ENCODE measurements around the gene ZPBP2. TPM values are rescaled to one million over a fixed set of nuclear protein-coding genes. Genes with fewer than 3 reads are reported as not detected.

Gene ZPBP2
- polyA plus RNA-seq, 4 donors = not detected

- H3K4me1 ChIP-seq (ENCODE audit: control insufficient read depth in 3 of 3, insufficient read depth in 2 of 3, low read depth in 1 of 3, low read length in 2 of 3) = peaks cover 0 to 9% (median 0%) of the 10 kb centered on the region in 3 donors
- FAIRE-seq = no peak
- 86 to 92% (median 88%) methylated on average over 4 of the region's 4 CpGs for WGBS, 3 donors
- no peak overlapping the region for H3K4me3 ChIP-seq (ENCODE audit: low read depth in 1 of 3, low read length in 3 of 3)
- no peaks in the 10 kb centered on the region for H3K9me3 ChIP-seq (ENCODE audit: control insufficient read depth in 2 of 2, insufficient read depth in 1 of 2, low read depth in 1 of 2, low read length in 1 of 2)
- no peak overlapping the region for H3K27ac ChIP-seq (ENCODE audit: low read depth in 1 of 3, low read length in 2 of 3)
- peak in 1 of 2 donors; percentile 23 for DNase-seq
- H3K36me3 ChIP-seq (ENCODE audit: control insufficient read depth in 3 of 3, insufficient read depth in 2 of 3, low read depth in 1 of 3, low read length in 3 of 3) = peaks cover 0 to 34% (median 19%) of the 10 kb centered on the region in 3 donors
- no peaks in the 10 kb centered on the region for H3K27me3 ChIP-seq (ENCODE audit: control insufficient read depth in 3 of 3, insufficient read depth in 3 of 3, low read length in 3 of 3)
These were observed 35.3 kb downstream of the ZPBP2 start for GRCh38 chr17:39903158-39903884.

GRCh38 chr17:39904990-39905288 is 36.9 kb downstream of the ZPBP2 start:
- H3K4me1 ChIP-seq (ENCODE audit: control insufficient read depth in 3 of 3, insufficient read depth in 2 of 3, low read depth in 1 of 3, low read length in 2 of 3) = peaks cover 0 to 9% (median 0%) of the 10 kb centered on the region in 3 donors
- H3K4me3 ChIP-seq (ENCODE audit: low read depth in 1 of 3, low read length in 3 of 3) = no peak overlapping the region
- H3K36me3 ChIP-seq (ENCODE audit: control insufficient read depth in 3 of 3, insufficient read depth in 2 of 3, low read depth in 1 of 3, low read length in 3 of 3) = peaks cover 0 to 49% (median 19%) of the 10 kb centered on the region in 3 donors
- DNase-seq (no peak), FAIRE-seq (no peak)
- H3K9me3 ChIP-seq (ENCODE audit: control insufficient read depth in 2 of 2, insufficient read depth in 1 of 2, low read depth in 1 of 2, low read length in 1 of 2) = no peaks in the 10 kb centered on the region
- no peaks in the 10 kb centered on the region for H3K27me3 ChIP-seq (ENCODE audit: control insufficient read depth in 3 of 3, insufficient read depth in 3 of 3, low read length in 3 of 3)
- WGBS, 3 donors = 70 to 85% (median 72%) methylated on average over 3 of the region's 3 CpGs
- H3K27ac ChIP-seq (ENCODE audit: low read depth in 1 of 3, low read length in 2 of 3) = no peak overlapping the region

- 91 to 95% (median 94%) methylated on average over 6 of the region's 6 CpGs for WGBS, 3 donors
- Histone ChIP-seq H3K9me3 (ENCODE audit: control insufficient read depth in 2 of 2, insufficient read depth in 1 of 2, low read depth in 1 of 2, low read length in 1 of 2) (no peaks in the 10 kb centered on the region), H3K4me1 (ENCODE audit: control insufficient read depth in 3 of 3, insufficient read depth in 2 of 3, low read depth in 1 of 3, low read length in 2 of 3) (peaks cover 0 to 9% (median 0%) of the 10 kb centered on the region in 3 donors), H3K36me3 (ENCODE audit: control insufficient read depth in 3 of 3, insufficient read depth in 2 of 3, low read depth in 1 of 3, low read length in 3 of 3) (peaks cover 14 to 77% (median 22%) of the 10 kb centered on the region in 3 donors), H3K27ac (ENCODE audit: low read depth in 1 of 3, low read length in 2 of 3) (no peak overlapping the region), H3K27me3 (ENCODE audit: control insufficient read depth in 3 of 3, insufficient read depth in 3 of 3, low read length in 3 of 3) (no peaks in the 10 kb centered on the region), H3K4me3 (ENCODE audit: low read depth in 1 of 3, low read length in 3 of 3) (no peak overlapping the region)
- DNase-seq (no peak), FAIRE-seq (no peak)
These were observed 40.9 kb downstream of the ZPBP2 start for GRCh38 chr17:39908789-39909352.

GRCh38 chr17:39913989-39914388 is 46.0 kb downstream of the ZPBP2 start:
- no peaks in the 10 kb centered on the region for H3K27me3 ChIP-seq (ENCODE audit: control insufficient read depth in 3 of 3, insufficient read depth in 3 of 3, low read length in 3 of 3)
- H3K4me3 ChIP-seq (ENCODE audit: low read depth in 1 of 3, low read length in 3 of 3) = no peak overlapping the region
- 88 to 93% (median 90%) methylated on average over 3 of the region's 3 CpGs for WGBS, 3 donors
- FAIRE-seq (no peak), DNase-seq (no peak)
- H3K36me3 ChIP-seq (ENCODE audit: control insufficient read depth in 3 of 3, insufficient read depth in 2 of 3, low read depth in 1 of 3, low read length in 3 of 3) = peaks cover 6 to 55% (median 15%) of the 10 kb centered on the region in 3 donors
- peaks cover 0 to 29% of the 10 kb centered on the region in 2 donors for H3K9me3 ChIP-seq (ENCODE audit: control insufficient read depth in 2 of 2, insufficient read depth in 1 of 2, low read depth in 1 of 2, low read length in 1 of 2)
- peaks cover 0 to 18% (median 2%) of the 10 kb centered on the region in 3 donors for H3K4me1 ChIP-seq (ENCODE audit: control insufficient read depth in 3 of 3, insufficient read depth in 2 of 3, low read depth in 1 of 3, low read length in 2 of 3)
- no peak overlapping the region for H3K27ac ChIP-seq (ENCODE audit: low read depth in 1 of 3, low read length in 2 of 3)

GRCh38 chr17:39915559-39915958 is 47.6 kb downstream of the ZPBP2 start:
- FAIRE-seq = no peak
- H3K27ac ChIP-seq (ENCODE audit: low read depth in 1 of 3, low read length in 2 of 3) = peak overlapping the region in 2 of 3 donors; percentile 30 to 58

GRCh38 chr17:39916918-39917317 is 48.9 kb downstream of the ZPBP2 start:
- H3K9me3 ChIP-seq (ENCODE audit: control insufficient read depth in 2 of 2, insufficient read depth in 1 of 2, low read depth in 1 of 2, low read length in 1 of 2) = peaks cover 0 to 32% of the 10 kb centered on the region in 2 donors
- peaks cover 4 to 51% (median 14%) of the 10 kb centered on the region in 3 donors for H3K36me3 ChIP-seq (ENCODE audit: control insufficient read depth in 3 of 3, insufficient read depth in 2 of 3, low read depth in 1 of 3, low read length in 3 of 3)
- peak overlapping the region in 1 of 3 donors; percentile 16 for H3K4me3 ChIP-seq (ENCODE audit: low read depth in 1 of 3, low read length in 3 of 3)
- no peaks in the 10 kb centered on the region for H3K27me3 ChIP-seq (ENCODE audit: control insufficient read depth in 3 of 3, insufficient read depth in 3 of 3, low read length in 3 of 3)
- 54 to 66% (median 56%) methylated on average over 7 of the region's 7 CpGs for WGBS, 3 donors
- FAIRE-seq = no peak
- no peak for DNase-seq
- peaks cover 0 to 44% (median 7%) of the 10 kb centered on the region in 3 donors for H3K4me1 ChIP-seq (ENCODE audit: control insufficient read depth in 3 of 3, insufficient read depth in 2 of 3, low read depth in 1 of 3, low read length in 2 of 3)
- peak overlapping the region; percentile 77 to 96 (median 90) for H3K27ac ChIP-seq (ENCODE audit: low read depth in 1 of 3, low read length in 2 of 3)

More at GRCh38 chr17:39915559-39915958, 47.6 kb downstream of the ZPBP2 start:
- Histone ChIP-seq H3K9me3 (ENCODE audit: control insufficient read depth in 2 of 2, insufficient read depth in 1 of 2, low read depth in 1 of 2, low read length in 1 of 2) (peaks cover 0 to 32% of the 10 kb centered on the region in 2 donors), H3K27me3 (ENCODE audit: control insufficient read depth in 3 of 3, insufficient read depth in 3 of 3, low read length in 3 of 3) (no peaks in the 10 kb centered on the region), H3K4me1 (ENCODE audit: control insufficient read depth in 3 of 3, insufficient read depth in 2 of 3, low read depth in 1 of 3, low read length in 2 of 3) (peaks cover 0 to 30% (median 4%) of the 10 kb centered on the region in 3 donors), H3K4me3 (ENCODE audit: low read depth in 1 of 3, low read length in 3 of 3) (peak overlapping the region in 1 of 3 donors; percentile 5), H3K36me3 (ENCODE audit: control insufficient read depth in 3 of 3, insufficient read depth in 2 of 3, low read depth in 1 of 3, low read length in 3 of 3) (peaks cover 3 to 50% (median 15%) of the 10 kb centered on the region in 3 donors)
- WGBS, 3 donors = 74 to 90% (median 77%) methylated on average over 4 of the region's 4 CpGs
- DNase-seq = no peak

- Histone ChIP-seq H3K4me1 (ENCODE audit: control insufficient read depth in 3 of 3, insufficient read depth in 2 of 3, low read depth in 1 of 3, low read length in 2 of 3) (peaks cover 0 to 61% (median 7%) of the 10 kb centered on the region in 3 donors), H3K9me3 (ENCODE audit: control insufficient read depth in 2 of 2, insufficient read depth in 1 of 2, low read depth in 1 of 2, low read length in 1 of 2) (peaks cover 0 to 32% of the 10 kb centered on the region in 2 donors), H3K27ac (ENCODE audit: low read depth in 1 of 3, low read length in 2 of 3) (peak overlapping the region; percentile 64 to 96 (median 81)), H3K36me3 (ENCODE audit: control insufficient read depth in 3 of 3, insufficient read depth in 2 of 3, low read depth in 1 of 3, low read length in 3 of 3) (peaks cover 7 to 61% (median 18%) of the 10 kb centered on the region in 3 donors), H3K4me3 (ENCODE audit: low read depth in 1 of 3, low read length in 3 of 3) (no peak overlapping the region), H3K27me3 (ENCODE audit: control insufficient read depth in 3 of 3, insufficient read depth in 3 of 3, low read length in 3 of 3) (no peaks in the 10 kb centered on the region)
- FAIRE-seq = no peak
- DNase-seq = peak; percentile 22 to 50
- 81 to 95% (median 92%) methylated on average over 9 of the region's 9 CpGs for WGBS, 3 donors
These were observed 51.2 kb downstream of the ZPBP2 start for GRCh38 chr17:39919087-39919683.

Data from small intestine (tissue), 7 donors.